Fibroblast of skin of abdomen (primary cell): ENCODE measurements around the gene ART5. TPM values are rescaled to one million over a fixed set of nuclear protein-coding genes. Genes with fewer than 3 reads are reported as not detected.
A peak's percentile ranks its signal among the peaks of the same experiment; 100 is the strongest.

Experiments used
- DNase-seq: peaks from one replicate; pipeline ENCODE4 v3.0.0-alpha.2; 2013
- polyA plus RNA-seq, 2 experiments: library from polyadenylated mRNA; unstranded; fragments of 120-200 nt; gene quantifications; one replicate each; pipeline ENCODE4 v1.2.1, GENCODE V29; 2013; ENCODE audit not compliant: insufficient read length in 2 of 2

Gene ART5
- 0.14 TPM for polyA plus RNA-seq (2013, experiment 1 of 2; ENCODE audit: insufficient read length)
- polyA plus RNA-seq (2013, experiment 2 of 2; ENCODE audit: insufficient read length) = 0.34 TPM

- no peak for DNase-seq
Measured at GRCh38 chr11:3641701-3642070, at the start of gene ART5. ART5 (minus strand) TSS chr11:3641992; CDS start chr11:3641862, 130 bp downstream.

- DNase-seq = no peak
Measured at GRCh38 chr11:3686751-3687150, 45.0 kb upstream of the ART5 start.

DNA sequence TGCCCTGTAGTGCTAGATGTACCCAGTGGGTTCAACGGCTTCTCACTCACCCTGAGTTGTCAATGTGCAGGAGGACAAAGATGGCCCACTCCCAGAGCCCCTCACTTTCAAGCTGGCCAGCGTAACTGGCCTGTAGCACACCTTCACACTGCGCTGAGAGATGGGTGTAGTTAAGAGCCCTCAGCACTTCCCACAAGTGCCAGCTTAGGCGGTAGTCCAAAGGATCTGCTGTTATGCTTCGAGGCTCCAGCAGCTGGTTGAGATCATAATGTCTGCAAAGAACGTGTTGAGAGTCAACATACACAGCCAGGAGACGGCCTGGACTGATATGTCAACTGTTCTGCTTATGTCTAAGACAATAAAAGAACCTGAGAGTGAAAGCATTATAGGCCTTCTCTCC, 44.1 kb upstream of the ART5 start:
- no peak for DNase-seq

- DNase-seq = no peak
Measured at GRCh38 chr11:3684819-3685172, 43.0 kb upstream of the ART5 start.

DNA sequence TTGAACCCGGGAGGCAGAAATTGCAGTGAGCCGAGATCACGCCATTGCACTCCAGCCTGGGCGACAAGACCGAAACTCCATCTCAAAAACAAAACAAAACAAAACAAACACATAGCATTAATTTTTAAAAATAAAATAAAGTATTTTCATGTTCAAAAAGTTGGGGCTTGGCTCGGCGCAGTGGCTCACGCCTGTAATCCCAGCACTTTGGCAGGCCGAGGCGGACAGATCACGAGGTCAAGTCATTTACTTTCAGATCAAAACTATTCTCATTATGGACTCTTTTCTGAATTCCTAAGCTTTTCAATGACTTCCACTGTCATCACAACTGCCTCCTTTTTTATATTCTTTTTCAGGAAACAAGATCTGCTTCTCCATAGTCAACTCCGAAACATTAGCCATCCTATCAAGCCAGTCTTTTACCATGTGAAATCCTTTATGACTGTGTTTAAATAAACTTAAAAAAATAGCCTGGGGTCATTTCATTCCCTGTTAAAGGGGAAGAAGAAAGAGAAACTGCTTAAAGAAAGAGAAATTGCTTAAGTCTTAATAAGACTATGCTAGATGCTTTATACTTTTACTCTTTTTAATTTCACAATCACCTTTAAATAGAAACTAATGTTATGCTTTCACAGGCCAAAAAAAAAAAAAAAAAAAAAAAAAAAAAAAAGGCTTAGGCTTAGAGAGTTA, 42.5 kb upstream of the ART5 start:
- no peak for DNase-seq

DNA sequence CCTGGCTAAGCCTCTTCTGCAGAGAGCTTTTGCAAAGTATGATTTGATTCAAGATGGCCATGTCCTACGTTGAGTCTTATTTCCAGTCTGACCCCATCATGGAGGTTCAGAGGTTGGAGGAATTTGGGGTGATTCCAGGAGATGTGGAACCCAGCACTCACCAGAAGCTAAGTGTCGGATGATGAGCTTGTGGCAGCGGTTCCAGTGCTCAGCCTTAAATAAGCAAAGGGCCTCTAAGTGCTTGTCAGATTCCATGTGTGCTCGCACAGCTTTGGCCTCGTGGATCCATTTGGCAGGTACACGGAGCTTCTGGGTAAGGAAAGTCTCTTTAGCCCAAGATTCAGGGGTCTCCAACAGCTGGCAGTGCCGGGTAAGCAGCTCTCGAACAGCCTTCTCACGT, 41.2 kb upstream of the ART5 start:
- DNase-seq = no peak

DNA sequence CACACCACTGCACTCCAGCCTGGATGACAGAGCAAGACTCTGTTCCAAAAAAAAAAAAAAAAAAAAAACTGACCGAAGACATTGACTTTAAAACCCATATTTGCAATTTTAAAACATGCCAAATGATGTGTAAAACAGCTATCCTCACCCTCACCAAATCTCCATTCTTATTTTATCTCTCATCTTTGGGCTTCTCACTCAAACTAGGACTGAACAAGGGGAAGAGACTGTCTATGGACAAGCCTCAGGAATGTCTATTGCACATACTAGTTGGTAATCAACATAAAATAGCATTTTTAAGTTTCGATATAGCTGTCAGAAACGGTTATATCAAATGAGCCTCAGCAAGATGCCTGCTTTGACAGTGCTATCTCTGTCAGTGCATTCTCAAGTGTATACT, 37.3 kb upstream of the ART5 start:
- DNase-seq = no peak

- no peak for DNase-seq
Measured at GRCh38 chr11:3675971-3676370, 34.2 kb upstream of the ART5 start.

GRCh38 chr11:3674189-3674588, 32.4 kb upstream of the ART5 start:
- peak; percentile 55 for DNase-seq

DNA sequence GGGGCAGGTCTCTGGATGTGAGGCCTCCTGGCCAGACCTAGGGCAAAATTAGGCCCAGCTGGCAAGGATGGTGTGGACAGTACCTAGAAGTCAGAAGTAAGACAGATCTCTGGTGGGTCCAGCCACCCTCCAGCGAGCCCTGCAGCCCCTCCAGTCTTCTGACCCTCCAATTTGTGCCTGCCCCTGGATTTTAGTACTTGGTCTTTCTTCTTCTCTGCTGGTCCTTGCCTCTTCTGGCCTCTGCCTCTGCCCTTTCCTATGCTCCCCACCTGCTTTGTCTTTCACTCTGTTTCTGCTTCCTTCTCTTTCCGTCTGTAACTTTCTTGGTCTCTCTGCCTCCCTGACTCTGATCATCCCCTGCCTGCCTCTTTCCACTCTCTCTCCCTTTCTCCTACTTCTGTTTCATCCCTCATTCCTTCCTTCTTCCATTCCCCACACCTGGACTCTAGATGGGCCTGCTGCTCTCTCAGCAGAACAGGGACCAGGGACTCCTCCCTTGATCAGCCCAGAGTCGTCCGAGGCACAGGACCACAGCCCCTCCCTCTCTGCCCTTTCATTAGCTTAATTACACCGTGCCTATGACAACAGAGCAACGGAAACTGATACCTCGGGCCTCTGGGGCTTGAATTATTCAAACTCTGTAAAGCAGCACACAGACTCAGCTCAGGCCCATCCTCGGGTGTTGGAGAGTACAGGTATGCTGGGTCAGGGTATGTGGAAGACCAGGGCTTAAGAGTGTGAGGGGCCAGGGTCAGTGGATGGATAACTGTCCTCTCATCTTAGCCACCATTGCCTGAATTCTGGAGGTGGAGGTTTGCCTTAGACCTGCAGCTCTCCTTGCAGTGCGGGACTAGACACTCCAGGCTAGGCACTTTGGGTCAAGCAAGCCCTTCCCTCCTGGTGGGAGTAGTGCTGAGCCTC, 29.8 kb upstream of the ART5 start, which contains the start of gene CHRNA10:
CHRNA10 (minus strand) TSS at position 51 of the 921 bp plus-strand sequence. CDS start 72 bp downstream, outside the sequence.
- no peak for DNase-seq

- no peak for DNase-seq
Measured at GRCh38 chr11:3669742-3670183, 28.0 kb upstream of the ART5 start.

DNA sequence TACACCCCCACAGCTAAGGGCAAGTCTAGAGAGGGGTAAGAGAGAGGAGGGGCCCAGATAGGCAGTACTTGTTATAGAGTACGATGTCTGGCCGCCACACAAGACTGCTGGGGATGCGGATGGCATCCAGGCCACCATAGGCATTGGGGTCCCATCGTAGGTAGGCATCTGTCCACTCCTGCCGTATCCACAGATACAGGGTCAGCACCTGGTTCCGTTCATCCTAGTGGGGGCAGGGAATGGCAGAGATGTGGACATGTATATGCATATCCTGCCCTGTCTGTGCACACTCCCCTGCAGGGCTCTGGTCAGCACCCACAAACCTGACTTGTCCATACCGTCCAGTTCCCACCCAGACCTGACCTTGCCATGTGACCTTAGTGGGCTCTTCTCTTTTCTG, 27.3 kb upstream of the ART5 start:
- no peak for DNase-seq

- no peak for DNase-seq
Measured at GRCh38 chr11:3667149-3668035, 25.6 kb upstream of the ART5 start.

DNA sequence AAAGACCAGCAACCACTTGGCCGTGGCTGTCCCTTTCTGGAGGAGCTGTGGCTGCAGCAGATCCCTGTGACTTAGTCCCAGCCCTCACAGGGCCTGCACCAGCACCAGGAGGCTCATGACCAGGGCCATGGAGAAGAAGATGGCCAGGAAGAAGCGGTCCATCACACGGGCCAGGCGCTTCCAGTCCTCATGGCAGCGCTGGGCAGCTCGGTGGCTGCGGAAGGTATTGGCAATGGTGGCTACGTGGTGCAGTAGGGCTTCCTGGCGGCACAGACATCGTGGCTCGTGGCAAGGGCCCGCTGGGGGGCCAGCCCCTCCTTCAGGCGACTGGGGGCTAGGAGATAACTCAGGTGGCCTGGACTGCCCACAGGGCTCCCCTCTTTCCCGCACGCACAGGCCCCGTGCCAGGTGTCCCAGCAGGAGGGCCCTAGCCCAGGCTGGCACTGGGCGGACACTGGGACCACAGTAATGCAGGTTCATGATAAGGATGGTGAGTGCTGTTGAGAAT, 24.3 kb upstream of the ART5 start:
- no peak for DNase-seq

DNA sequence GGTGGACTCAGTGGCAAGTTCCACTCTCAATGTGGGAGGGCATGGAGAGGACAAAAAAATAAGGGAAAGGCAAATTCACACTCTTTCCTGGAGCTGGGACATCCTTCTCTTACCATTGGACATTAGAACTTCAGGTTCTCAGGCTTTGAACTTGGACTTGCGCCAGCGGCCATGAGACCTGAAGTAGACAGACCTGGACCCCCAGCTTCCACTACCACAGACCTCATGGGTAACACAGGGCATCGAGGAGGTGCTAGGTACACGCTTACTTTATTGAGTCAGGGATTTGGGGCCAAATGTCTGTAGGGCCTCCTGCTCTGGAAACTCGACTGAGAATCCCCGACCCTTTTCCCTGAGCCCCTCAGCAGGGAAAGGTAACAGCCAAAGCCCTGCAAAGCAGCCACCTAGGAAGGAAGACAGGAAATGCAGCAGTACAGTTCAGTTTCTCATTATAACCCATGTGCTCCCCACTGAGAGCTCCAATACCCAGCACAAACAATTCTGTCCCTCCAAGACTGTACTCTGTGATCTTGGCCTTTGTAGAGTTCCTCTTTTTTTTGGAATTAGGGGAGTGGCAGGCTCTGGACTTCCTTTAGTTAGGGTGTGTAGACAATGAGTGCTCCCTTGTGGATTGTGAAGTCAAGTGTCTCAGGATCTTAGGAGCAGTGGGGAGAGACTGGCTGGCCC, 23.7 kb upstream of the ART5 start:
- DNase-seq = no peak

- no peak for DNase-seq
Measured at GRCh38 chr11:3664032-3664630, 22.3 kb upstream of the ART5 start.

GRCh38 chr11:3662856-3663255, 21.1 kb upstream of the ART5 start:
- DNase-seq = no peak

DNA sequence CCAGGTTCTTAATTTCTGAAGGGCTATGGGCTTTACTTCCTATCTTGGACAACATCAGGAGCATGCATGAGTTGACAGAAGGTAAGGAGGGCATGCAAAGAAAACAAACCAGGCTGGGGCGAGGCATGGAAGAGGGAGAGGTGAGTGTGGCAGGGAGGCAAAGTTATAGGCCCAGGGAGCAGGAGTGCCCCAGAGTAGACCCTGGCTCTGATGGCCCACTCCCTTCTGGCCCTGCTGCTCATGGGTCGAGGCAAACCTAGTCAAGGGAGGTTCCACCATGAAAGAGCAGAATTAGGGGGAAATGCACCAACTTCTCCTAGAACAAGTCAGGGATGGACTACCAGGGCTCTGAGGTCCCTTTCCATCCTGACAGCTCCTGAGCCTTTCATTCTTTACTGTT, 19.2 kb upstream of the ART5 start:
- DNase-seq = no peak

- no peak for DNase-seq
Measured at GRCh38 chr11:3659595-3660515, 18.1 kb upstream of the ART5 start.

DNA sequence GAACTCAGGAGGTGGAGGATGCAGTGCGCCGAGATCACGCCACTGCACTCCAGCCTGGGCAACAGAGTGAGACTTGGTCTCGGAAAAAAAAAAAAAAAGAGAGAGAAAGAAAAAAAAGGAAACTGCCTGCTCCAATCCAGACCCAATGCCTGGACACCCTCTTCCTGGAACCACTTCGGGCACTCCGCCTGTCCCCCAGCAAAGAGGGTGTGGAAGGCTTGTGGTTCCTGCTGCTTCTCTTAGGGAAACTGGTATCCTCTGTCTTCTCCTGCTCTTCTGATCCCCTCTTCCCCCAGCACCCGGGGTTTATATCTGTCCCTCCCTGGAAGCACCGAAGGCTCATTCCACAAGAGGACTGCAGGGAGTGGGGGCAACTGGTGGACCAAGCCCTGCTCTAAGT, 16.5 kb upstream of the ART5 start:
- no peak for DNase-seq
